Measurements from ENCODE around the gene CCL4L2.
"Not testable (repeated sequence)": the region's sequence is repeated elsewhere in the genome, so short reads cannot be mapped to it uniquely, and the experiment has no call there.

CCL4L2 gene

DNA sequence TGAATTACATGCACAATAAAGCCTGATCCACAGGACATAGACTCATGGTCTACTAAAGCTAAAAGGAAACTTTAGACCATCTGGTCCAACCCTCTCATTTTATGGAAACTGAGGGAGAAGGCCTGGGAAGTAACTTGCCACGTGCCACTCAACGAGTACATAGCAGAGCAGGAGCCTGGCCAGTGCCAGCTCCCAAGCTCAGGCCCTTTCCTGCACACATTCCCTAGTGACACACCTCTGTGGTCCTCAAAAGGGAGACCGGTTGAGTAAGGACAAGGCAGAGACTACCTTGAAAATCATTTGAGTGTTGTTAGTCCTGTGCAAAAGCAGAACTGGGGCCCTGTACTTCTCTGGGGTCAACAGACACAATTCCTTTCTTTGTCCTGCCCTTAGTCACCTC is 2.8 kb downstream of the CCL4L2 start:
- H3K4me1 ChIP-seq (ENCODE audit: insufficient read depth, low read length, poor library complexity, severe bottlenecking): no peaks in the 10 kb centered on the region
- H3K27me3 ChIP-seq (ENCODE audit: insufficient read depth, low read length, poor library complexity, severe bottlenecking): no peaks in the 10 kb centered on the region
- no peaks in the 10 kb centered on the region for H3F3A ChIP-seq (ENCODE audit: low read depth)
- no peaks in the 10 kb centered on the region for H3K9me2 ChIP-seq (replicated peaks; ENCODE audit: low read depth, low read length)
- no peaks in the 10 kb centered on the region for H3K79me2 ChIP-seq (ENCODE audit: insufficient read depth, low read length)
- H3K4me2 ChIP-seq (ENCODE audit: low read depth, low read length, poor library complexity, severe bottlenecking): no peak overlapping the region
- no peaks in the 10 kb centered on the region for H3K9me3 ChIP-seq (ENCODE audit: insufficient read depth, low read depth, low read length)
- TF ChIP-seq CTCF (conservative IDR thresholded peaks at IDR 0.05; ENCODE audit: low read length) (no peak), EZH2phosphoT487 (IDR thresholded peaks at IDR 0.05; ENCODE audit: borderline replicate concordance) (no peak)
- no peaks in the 10 kb centered on the region for H4K20me1 ChIP-seq (ENCODE audit: insufficient read depth, low read length, poor library complexity, severe bottlenecking)
- H3K9ac ChIP-seq (ENCODE audit: low read depth, low read length, poor library complexity, severe bottlenecking): no peak overlapping the region
- no peak overlapping the region for H3K4me3 ChIP-seq (ENCODE audit: low read length, poor library complexity, severe bottlenecking)
- no peak overlapping the region for H2AFZ ChIP-seq (ENCODE audit: low read length)
- no peaks in the 10 kb centered on the region for H3K36me3 ChIP-seq (ENCODE audit: insufficient read depth, low read length)

GRCh38 chr17:36214918-36215317 is 4.1 kb downstream of the CCL4L2 start:
- no peak overlapping the region for H2AFZ ChIP-seq (ENCODE audit: low read length)

GRCh38 chr17:36215406-36216308 is 4.8 kb downstream of the CCL4L2 start:
- H3K9me3 ChIP-seq (ENCODE audit: insufficient read depth, low read depth, low read length); H3K27me3 ChIP-seq (ENCODE audit: insufficient read depth, low read length, poor library complexity, severe bottlenecking); H2AFZ ChIP-seq (ENCODE audit: low read length); H3K79me2 ChIP-seq (ENCODE audit: insufficient read depth, low read length); H3K4me2 ChIP-seq (ENCODE audit: low read depth, low read length, poor library complexity, severe bottlenecking); H4K20me1 ChIP-seq (ENCODE audit: insufficient read depth, low read length, poor library complexity, severe bottlenecking); H3K9me2 ChIP-seq (replicated peaks; ENCODE audit: low read depth, low read length); H3K36me3 ChIP-seq (ENCODE audit: insufficient read depth, low read length); H3F3A ChIP-seq (ENCODE audit: low read depth); H3K9ac ChIP-seq (ENCODE audit: low read depth, low read length, poor library complexity, severe bottlenecking); H3K4me1 ChIP-seq (ENCODE audit: insufficient read depth, low read length, poor library complexity, severe bottlenecking); H3K4me3 ChIP-seq (ENCODE audit: low read length, poor library complexity, severe bottlenecking): not testable (repeated sequence)

More at GRCh38 chr17:36214918-36215317, 4.1 kb downstream of the CCL4L2 start:
- H3K27me3 ChIP-seq (ENCODE audit: insufficient read depth, low read length, poor library complexity, severe bottlenecking): no peaks in the 10 kb centered on the region
- H3F3A ChIP-seq (ENCODE audit: low read depth): no peaks in the 10 kb centered on the region
- TF ChIP-seq CTCF (conservative IDR thresholded peaks at IDR 0.05; ENCODE audit: low read length) (no peak), EZH2phosphoT487 (IDR thresholded peaks at IDR 0.05; ENCODE audit: borderline replicate concordance) (no peak)
- no peaks in the 10 kb centered on the region for H3K4me1 ChIP-seq (ENCODE audit: insufficient read depth, low read length, poor library complexity, severe bottlenecking)
- H3K4me2 ChIP-seq (ENCODE audit: low read depth, low read length, poor library complexity, severe bottlenecking): no peak overlapping the region
- H3K4me3 ChIP-seq (ENCODE audit: low read length, poor library complexity, severe bottlenecking): no peak overlapping the region
- H4K20me1 ChIP-seq (ENCODE audit: insufficient read depth, low read length, poor library complexity, severe bottlenecking): no peaks in the 10 kb centered on the region
- no peaks in the 10 kb centered on the region for H3K36me3 ChIP-seq (ENCODE audit: insufficient read depth, low read length)
- H3K9ac ChIP-seq (ENCODE audit: low read depth, low read length, poor library complexity, severe bottlenecking): no peak overlapping the region
- no peaks in the 10 kb centered on the region for H3K79me2 ChIP-seq (ENCODE audit: insufficient read depth, low read length)
- no peaks in the 10 kb centered on the region for H3K9me3 ChIP-seq (ENCODE audit: insufficient read depth, low read depth, low read length)
- H3K9me2 ChIP-seq (replicated peaks; ENCODE audit: low read depth, low read length): no peaks in the 10 kb centered on the region

DNA sequence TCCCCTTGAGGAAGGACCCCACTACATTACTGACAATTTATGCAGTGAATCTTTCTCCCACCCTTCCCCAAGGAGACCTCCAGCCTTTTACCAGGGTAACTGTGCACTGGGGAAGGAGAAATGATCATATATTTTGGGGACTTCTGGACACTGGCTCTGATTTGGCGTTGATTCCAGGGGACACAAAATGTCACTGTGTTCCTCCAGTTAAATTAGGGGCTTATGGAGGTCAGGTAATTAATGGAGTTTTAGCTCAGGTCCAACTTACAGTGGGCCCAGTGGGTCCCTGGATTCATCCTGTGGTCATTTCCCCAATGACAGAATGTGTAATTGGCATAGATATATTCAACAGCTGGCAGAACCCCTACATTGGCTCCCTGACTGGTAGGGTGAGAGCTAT is 8.7 kb downstream of the CCL4L2 start:
- H3K4me2 ChIP-seq (ENCODE audit: low read depth, low read length, poor library complexity, severe bottlenecking); H3F3A ChIP-seq (ENCODE audit: low read depth); H3K4me3 ChIP-seq (ENCODE audit: low read length, poor library complexity, severe bottlenecking); H3K36me3 ChIP-seq (ENCODE audit: insufficient read depth, low read length); H3K9me2 ChIP-seq (replicated peaks; ENCODE audit: low read depth, low read length); H2AFZ ChIP-seq (ENCODE audit: low read length); H3K4me1 ChIP-seq (ENCODE audit: insufficient read depth, low read length, poor library complexity, severe bottlenecking); H3K79me2 ChIP-seq (ENCODE audit: insufficient read depth, low read length); H4K20me1 ChIP-seq (ENCODE audit: insufficient read depth, low read length, poor library complexity, severe bottlenecking); H3K9ac ChIP-seq (ENCODE audit: low read depth, low read length, poor library complexity, severe bottlenecking); H3K27me3 ChIP-seq (ENCODE audit: insufficient read depth, low read length, poor library complexity, severe bottlenecking); H3K9me3 ChIP-seq (ENCODE audit: insufficient read depth, low read depth, low read length): not testable (repeated sequence)

DNA sequence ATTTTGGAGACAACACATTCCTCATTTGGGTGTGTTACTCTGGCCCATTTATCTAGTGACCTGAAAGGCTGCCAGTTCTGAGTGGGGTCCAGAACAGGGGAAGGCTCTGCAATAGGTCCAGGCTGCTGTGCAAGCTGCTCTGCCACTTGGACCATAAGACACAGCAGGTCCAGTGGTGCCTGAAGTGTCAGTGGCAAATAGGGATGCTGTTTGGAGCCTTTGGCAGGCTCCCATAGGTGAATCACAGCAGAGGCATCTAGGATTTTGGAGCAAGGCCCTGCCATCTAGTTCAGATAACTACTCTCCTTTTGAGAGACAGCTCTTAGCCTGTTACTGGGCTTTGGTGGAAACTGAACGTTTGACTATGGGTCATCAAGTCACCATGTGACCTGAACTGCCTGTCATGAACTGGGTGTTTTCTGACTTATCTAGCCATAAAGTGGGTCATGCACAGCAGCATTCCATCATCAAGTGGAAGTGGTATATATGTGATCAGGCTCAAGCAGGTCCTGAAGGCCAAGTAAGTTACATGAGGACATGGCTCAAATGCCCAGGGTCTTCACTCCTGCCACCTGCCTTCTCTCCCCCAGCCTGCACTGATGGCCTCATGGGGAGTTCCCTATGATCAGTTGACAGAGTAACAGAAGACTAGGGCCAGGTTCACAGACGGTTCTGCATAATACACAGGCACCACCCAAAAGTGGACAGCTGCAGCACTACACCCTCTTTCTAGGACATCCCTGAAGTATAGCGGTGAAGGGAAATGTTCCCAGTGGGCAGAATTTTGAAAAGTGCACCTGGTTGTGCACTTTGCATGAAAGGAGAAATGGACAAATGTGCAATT is 10.1 kb downstream of the CCL4L2 start:
- not testable (repeated sequence) for H3K9ac ChIP-seq (ENCODE audit: low read depth, low read length, poor library complexity, severe bottlenecking); H4K20me1 ChIP-seq (ENCODE audit: insufficient read depth, low read length, poor library complexity, severe bottlenecking); H3F3A ChIP-seq (ENCODE audit: low read depth); H3K4me1 ChIP-seq (ENCODE audit: insufficient read depth, low read length, poor library complexity, severe bottlenecking); H3K9me3 ChIP-seq (ENCODE audit: insufficient read depth, low read depth, low read length); H3K9me2 ChIP-seq (replicated peaks; ENCODE audit: low read depth, low read length); H2AFZ ChIP-seq (ENCODE audit: low read length); H3K27me3 ChIP-seq (ENCODE audit: insufficient read depth, low read length, poor library complexity, severe bottlenecking); H3K36me3 ChIP-seq (ENCODE audit: insufficient read depth, low read length); H3K79me2 ChIP-seq (ENCODE audit: insufficient read depth, low read length); H3K4me2 ChIP-seq (ENCODE audit: low read depth, low read length, poor library complexity, severe bottlenecking); H3K4me3 ChIP-seq (ENCODE audit: low read length, poor library complexity, severe bottlenecking)
